Pancreas (tissue), 10 donors: ENCODE measurements around the gene RNF40. TPM values are rescaled to one million over a fixed set of nuclear protein-coding genes. Genes with fewer than 3 reads are reported as not detected.

Experiments
- ATAC-seq, 4 donors: fragments of 200-7000 bp; cut with Tn5 transposase; one replicate each; pipeline versions ENCODE4 v1.8.0 to v1.9.1; 2020; ENCODE audit warnings: mild to moderate bottlenecking in 4 of 4, moderate library complexity in 4 of 4
- DNase-seq, 6 donors: peaks; one replicate each; pipeline ENCODE4 v3.0.0-alpha.2; 2020
- FAIRE-seq: peaks from 2 replicates; lab custom pipeline; 2012; peaks lifted over from hg19 to GRCh38; lab: Jason Lieb, UNC
- H3K27ac ChIP-seq, 4 donors: fragments of 200-600 bp; sonication (generic); 1 replicate in 3 of 4; 2 replicates in 1 of 4; pipeline versions ENCODE4 v1.5.0 to v1.8.0; 2020
- H3K27me3 ChIP-seq, 4 donors: fragments of 200-600 bp; one replicate each; pipeline ENCODE4 v1.8.0; 2021
- H3K36me3 ChIP-seq, 3 donors: fragments of 200-600 bp; sonication (generic) in 1 of 3; one replicate each; pipeline versions ENCODE4 v1.5.0 to v1.8.0; 2020 to 2021
- H3K4me1 ChIP-seq, 3 donors: fragments of 200-600 bp; one replicate each; pipeline ENCODE4 v1.8.0; 2021
- H3K4me3 ChIP-seq, 4 donors: fragments of 200-600 bp; sonication (generic) in 2 of 4; one replicate each; pipeline versions ENCODE4 v1.5.0 to v1.8.0; 2020 to 2021
- H3K9me3 ChIP-seq, 4 donors: fragments of 200-600 bp; one replicate each; pipeline ENCODE4 v1.8.0; 2021
- WGBS, 2 donors: extraction: QIAGEN DNeasy Blood & Tissue Kit; methylation state at CpG; one replicate each; pipeline ENCODE4 v1.1.7; 2013; 5-methylcytosine and 5-hydroxymethylcytosine counted together
- intact Hi-C, 3 donors: fragments of 100-400 bp; cut with DNase I; formaldehyde crosslinking; loops; one replicate each; pipeline versions ENCODE4 v1.11.1 to v1.14.2; 2022
- polyA plus RNA-seq, 2 donors: library from polyadenylated mRNA; stranded (reverse); fragments of 200-250 nt; gene quantifications; one replicate each; pipeline ENCODE4 v1.2.3, GENCODE V29; 2013
- total RNA-seq, 6 donors: library from RNA; stranded (reverse); fragmentation: NEBNext Ultra II Directional in 4 of 6; extraction: Animal tissue kit (Norgen Biotek cat#: 25700) in 4 of 6; gene quantifications; one replicate each; pipeline versions ENCODE4 v1.2.1 to v1.2.4, GENCODE V29; 2021 to 2023
- TF ChIP-seq, protein P1 (sequence below), 4 donors: fragments of 200-600 bp; sonication (generic) in 3 of 4; IDR thresholded peaks; one replicate each; pipeline versions ENCODE4 v1.5.0 to v1.8.0; 2021; ENCODE audit warnings: antibody characterized with exemption in 4 of 4
- donor health status: healthy with polysubstance abuse.
- donor health status: DM: no; HTN: no; CAD: no; lungs with moderate emphysema.
- donor health status: DM: no; HTN: no; CAD: no.
- donor health status: control.
- donor health status: control.
- donor health status: Bipolar disorder and iron deficiency.
- donor health status: DM: yes; HTN: yes; CAD: no.
- donor health status: DM: no; HTN: no; CAD: no.
- donor health status: DM: no; HTN: no; CAD: no.
- donor health status: DM: yes; HTN: yes; CAD: no.

RNF40 gene
- total and polyA plus RNA-seq, 8 donors, result 37.7 to 68.4 (median 42.5) TPM

DNA sequence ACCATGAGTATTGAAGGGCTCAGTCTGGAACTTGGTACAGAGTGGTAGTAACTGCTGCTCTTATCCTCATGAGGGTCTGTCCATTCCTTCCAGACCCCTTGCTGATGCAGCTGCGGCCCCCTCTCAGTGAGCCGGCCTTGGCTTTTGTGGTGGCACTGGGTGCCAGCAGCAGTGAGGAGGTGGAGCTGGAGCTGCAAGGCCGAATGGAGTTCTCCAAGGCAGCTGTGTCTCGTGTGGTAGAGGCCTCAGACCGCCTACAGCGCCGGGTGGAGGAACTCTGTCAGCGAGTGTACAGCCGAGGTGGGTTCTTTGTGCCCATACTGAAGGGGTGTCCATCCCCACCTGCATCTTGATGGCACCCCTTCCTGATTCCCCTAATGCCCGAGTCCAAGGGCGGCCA is 2.0 kb downstream of the RNF40 start:
- Histone ChIP-seq H3K27me3 (no peaks in the 10 kb centered on the region), H3K4me3 (no peak overlapping the region), H3K27ac (no peak overlapping the region), H3K36me3 (peaks cover 17 to 51% (median 44%) of the 10 kb centered on the region in 3 donors), H3K4me1 (peaks cover 7 to 18% (median 13%) of the 10 kb centered on the region in 3 donors), H3K9me3 (no peaks in the 10 kb centered on the region)
- FAIRE-seq (no peak), ATAC-seq (no peak), DNase-seq (peak in 1 of 6 donors; percentile 44)
- TF ChIP-seq, protein P1, sequence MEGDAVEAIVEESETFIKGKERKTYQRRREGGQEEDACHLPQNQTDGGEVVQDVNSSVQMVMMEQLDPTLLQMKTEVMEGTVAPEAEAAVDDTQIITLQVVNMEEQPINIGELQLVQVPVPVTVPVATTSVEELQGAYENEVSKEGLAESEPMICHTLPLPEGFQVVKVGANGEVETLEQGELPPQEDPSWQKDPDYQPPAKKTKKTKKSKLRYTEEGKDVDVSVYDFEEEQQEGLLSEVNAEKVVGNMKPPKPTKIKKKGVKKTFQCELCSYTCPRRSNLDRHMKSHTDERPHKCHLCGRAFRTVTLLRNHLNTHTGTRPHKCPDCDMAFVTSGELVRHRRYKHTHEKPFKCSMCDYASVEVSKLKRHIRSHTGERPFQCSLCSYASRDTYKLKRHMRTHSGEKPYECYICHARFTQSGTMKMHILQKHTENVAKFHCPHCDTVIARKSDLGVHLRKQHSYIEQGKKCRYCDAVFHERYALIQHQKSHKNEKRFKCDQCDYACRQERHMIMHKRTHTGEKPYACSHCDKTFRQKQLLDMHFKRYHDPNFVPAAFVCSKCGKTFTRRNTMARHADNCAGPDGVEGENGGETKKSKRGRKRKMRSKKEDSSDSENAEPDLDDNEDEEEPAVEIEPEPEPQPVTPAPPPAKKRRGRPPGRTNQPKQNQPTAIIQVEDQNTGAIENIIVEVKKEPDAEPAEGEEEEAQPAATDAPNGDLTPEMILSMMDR (IDR thresholded peaks at IDR 0.05), result no peak
- 82 to 91% methylated on average over 11 of the region's 11 CpGs for WGBS, 2 donors
- intact Hi-C loops, result loop anchor here in 1 of 3 donors (10.0 kb wide), 1 partner anchor 111 kb away; no protein-coding TSS in a partner anchor

DNA sequence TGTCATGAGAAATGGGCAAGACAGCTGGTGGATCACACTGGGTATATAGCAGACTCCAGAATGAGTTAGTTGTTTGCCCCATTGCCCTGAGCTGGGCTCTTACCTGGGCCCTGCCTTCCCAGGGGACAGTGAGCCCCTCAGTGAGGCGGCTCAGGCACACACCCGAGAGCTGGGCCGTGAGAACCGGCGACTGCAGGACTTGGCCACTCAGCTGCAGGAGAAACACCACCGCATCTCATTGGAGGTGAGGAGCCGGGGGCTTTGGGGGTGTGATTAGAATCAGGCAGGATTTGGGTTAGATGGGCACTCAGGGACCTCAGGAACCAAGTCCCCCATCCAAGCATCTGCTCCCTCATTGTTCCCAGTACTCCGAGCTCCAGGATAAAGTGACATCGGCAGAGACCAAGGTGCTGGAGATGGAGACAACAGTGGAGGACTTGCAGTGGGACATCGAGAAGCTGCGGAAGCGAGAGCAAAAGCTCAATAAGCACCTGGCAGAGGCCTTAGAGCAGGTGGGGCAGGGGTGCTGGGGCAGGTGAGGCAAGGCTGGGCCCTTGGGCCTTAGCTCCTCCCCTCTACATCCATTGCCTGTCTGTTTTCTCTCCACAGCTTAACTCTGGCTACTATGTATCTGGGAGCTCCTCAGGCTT is 2.8 kb downstream of the RNF40 start:
- intact Hi-C loops, result loop anchor here in 1 of 3 donors (10.0 kb wide), 1 partner anchor 110 kb away; no protein-coding TSS in a partner anchor
- DNase-seq, result peak in 1 of 6 donors; percentile 42
- Histone ChIP-seq H3K36me3 (peaks cover 17 to 60% (median 48%) of the 10 kb centered on the region in 3 donors), H3K9me3 (no peaks in the 10 kb centered on the region), H3K4me1 (peaks cover 7 to 18% (median 13%) of the 10 kb centered on the region in 3 donors), H3K4me3 (no peak overlapping the region), H3K27ac (no peak overlapping the region), H3K27me3 (no peaks in the 10 kb centered on the region)
- no peak for ATAC-seq
- FAIRE-seq, result no peak
- TF ChIP-seq, protein P1 (IDR thresholded peaks at IDR 0.05), result no peak
- WGBS, 2 donors, result 88 to 91% methylated on average over 12 of the region's 12 CpGs

GRCh38 chr16:30766206-30766932 is 4.2 kb downstream of the RNF40 start:
- peaks cover 19 to 72% (median 56%) of the 10 kb centered on the region in 3 donors for H3K36me3 ChIP-seq
- TF ChIP-seq, protein P1 (IDR thresholded peaks at IDR 0.05), result no peak
- no peak for FAIRE-seq

DNA sequence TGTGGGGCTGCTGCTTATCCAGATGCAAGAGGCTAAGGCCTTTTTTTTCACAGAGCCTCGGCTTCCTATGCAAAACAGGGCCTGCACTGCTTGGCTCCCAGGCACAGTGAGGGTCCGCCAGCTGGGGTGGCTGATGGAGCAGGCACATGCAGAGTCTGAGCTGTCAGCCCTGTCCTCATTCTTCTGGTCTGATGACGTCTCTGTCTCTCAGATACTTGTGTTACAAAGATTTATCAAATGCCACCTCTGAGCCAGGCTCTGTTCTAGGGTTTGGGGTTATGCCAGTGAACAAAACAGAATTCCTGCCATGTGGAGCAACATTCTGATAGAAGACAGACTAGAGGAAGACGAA is 4.8 kb downstream of the RNF40 start:
- ATAC-seq, result no peak
- Histone ChIP-seq H3K4me1 (peaks cover 7 to 9% (median 7%) of the 10 kb centered on the region in 3 donors), H3K27ac (no peak overlapping the region), H3K9me3 (no peaks in the 10 kb centered on the region), H3K36me3 (peaks cover 19 to 78% (median 61%) of the 10 kb centered on the region in 3 donors), H3K27me3 (no peaks in the 10 kb centered on the region), H3K4me3 (no peak overlapping the region)
- no peak for FAIRE-seq
- 75 to 80% methylated on average over 4 of the region's 4 CpGs for WGBS, 2 donors
- DNase-seq, result no peak
- TF ChIP-seq, protein P1 (IDR thresholded peaks at IDR 0.05), result no peak
- intact Hi-C loops, result loop anchor here in 1 of 3 donors (10.0 kb wide), 1 partner anchor 108 kb away; no protein-coding TSS in a partner anchor

More at GRCh38 chr16:30766206-30766932, 4.2 kb downstream of the RNF40 start:
- DNase-seq (peak in 1 of 6 donors; percentile 28), ATAC-seq (no peak)
- intact Hi-C loops, result loop anchor here in 1 of 3 donors (10.0 kb wide), 1 partner anchor 108 kb away; no protein-coding TSS in a partner anchor
- WGBS, 2 donors, result 88 to 92% methylated on average over 29 of the region's 29 CpGs
- Histone ChIP-seq H3K4me1 (peaks cover 7 to 9% (median 7%) of the 10 kb centered on the region in 3 donors), H3K27me3 (no peaks in the 10 kb centered on the region), H3K27ac (no peak overlapping the region), H3K9me3 (no peaks in the 10 kb centered on the region), H3K4me3 (no peak overlapping the region)
